Effector memory CD4-positive, alpha-beta T cell (primary cell): Measurements from ENCODE around the gene PHF20.
"Not testable (repeated sequence)": the region's sequence is repeated elsewhere in the genome, so short reads cannot be mapped to it uniquely, and the experiment has no call there.

Experiments used
- DNase-seq, 3 donors: peaks; one replicate each; pipeline ENCODE4 v3.0.0-alpha.2; 2020
- H3K27ac ChIP-seq: 2 replicates; pipeline ENCODE4 v1.7.0; 2013; ENCODE audit warnings: mild to moderate bottlenecking, low read length, moderate library complexity; ENCODE audit not compliant: insufficient read depth, poor library complexity, severe bottlenecking
- H3K27me3 ChIP-seq: replicated peaks from 2 replicates; pipeline ENCODE4 v1.7.0; 2013; ENCODE audit warnings: mild to moderate bottlenecking, low read length; ENCODE audit not compliant: insufficient read depth, control insufficient read depth, poor library complexity, severe bottlenecking
- H3K36me3 ChIP-seq: 2 replicates; pipeline ENCODE4 v1.7.0; 2013; ENCODE audit warnings: mild to moderate bottlenecking, low read length, moderate library complexity; ENCODE audit not compliant: control insufficient read depth, insufficient read depth
- H3K4me1 ChIP-seq: 2 replicates; pipeline ENCODE4 v1.7.0; 2013; ENCODE audit warnings: low read length, mild to moderate bottlenecking; ENCODE audit not compliant: control insufficient read depth, insufficient read depth, poor library complexity, severe bottlenecking
- H3K4me3 ChIP-seq: 2 replicates; pipeline ENCODE4 v1.7.0; 2013; ENCODE audit warnings: low read length, low read depth, mild to moderate bottlenecking; ENCODE audit not compliant: insufficient read depth, poor library complexity, severe bottlenecking
- H3K9me3 ChIP-seq: 2 replicates; pipeline ENCODE4 v1.7.0; 2013; ENCODE audit warnings: mild to moderate bottlenecking, low read length, moderate library complexity; ENCODE audit not compliant: control insufficient read depth
- total RNA-seq, 3 donors: gene quantifications; one replicate each; lab custom pipeline; 2026; lab: John Stamatoyannopoulos, UW

The PHF20 gene
- 113 to 121 (median 120) reads per million in 3 donors for total RNA-seq

- no peaks in the 10 kb centered on the region for H3K9me3 ChIP-seq
- no peaks in the 10 kb centered on the region for H3K27me3 ChIP-seq
- peaks cover 78% of the 10 kb centered on the region for H3K4me1 ChIP-seq
- peaks cover 10% of the 10 kb centered on the region for H3K36me3 ChIP-seq
- DNase-seq: peak; percentile 99 to 100 (median 99)
- H3K4me3 ChIP-seq: peak within 1 kb of the TSS; percentile 60
- H3K27ac ChIP-seq: peak within 1 kb of the TSS; percentile 92
Observed at GRCh38 chr20:35771689-35772562, at the start of gene PHF20. PHF20 (plus strand) TSS chr20:35772015; CDS start chr20:35801523, 29,508 bp downstream.

GRCh38 chr20:35723275-35723639 lies 48.6 kb upstream of the PHF20 start:
- not testable (repeated sequence) for DNase-seq, H3K9me3 ChIP-seq, H3K4me1 ChIP-seq, H3K27ac ChIP-seq, H3K27me3 ChIP-seq, H3K4me3 ChIP-seq
- H3K36me3 ChIP-seq: peaks cover 92% of the 10 kb centered on the region

GRCh38 chr20:35723652-35724320 lies 48.0 kb upstream of the PHF20 start:
- H3K27me3 ChIP-seq, H3K27ac ChIP-seq, H3K9me3 ChIP-seq, DNase-seq, H3K4me1 ChIP-seq, H3K4me3 ChIP-seq: not testable (repeated sequence)
- H3K36me3 ChIP-seq: peaks cover 91% of the 10 kb centered on the region

GRCh38 chr20:35724321-35725230 lies 47.2 kb upstream of the PHF20 start:
- peaks cover 7% of the 10 kb centered on the region for H3K4me1 ChIP-seq
- H3K36me3 ChIP-seq: peaks cover 91% of the 10 kb centered on the region

GRCh38 chr20:35726842-35727711 lies 44.7 kb upstream of the PHF20 start:
- H3K4me1 ChIP-seq: peaks cover 12% of the 10 kb centered on the region
- no peak overlapping the region for H3K4me3 ChIP-seq
- H3K27me3 ChIP-seq: no peaks in the 10 kb centered on the region
- no peak for DNase-seq
- H3K27ac ChIP-seq: no peak overlapping the region
- H3K9me3 ChIP-seq: no peaks in the 10 kb centered on the region
- peaks cover 91% of the 10 kb centered on the region for H3K36me3 ChIP-seq

More at GRCh38 chr20:35724321-35725230, 47.2 kb upstream of the PHF20 start:
- DNase-seq: no peak
- H3K27me3 ChIP-seq: no peaks in the 10 kb centered on the region
- no peak overlapping the region for H3K4me3 ChIP-seq
- H3K27ac ChIP-seq: no peak overlapping the region
- no peaks in the 10 kb centered on the region for H3K9me3 ChIP-seq

- peaks cover 21% of the 10 kb centered on the region for H3K4me1 ChIP-seq
- H3K36me3 ChIP-seq: peaks cover 96% of the 10 kb centered on the region
- no peak overlapping the region for H3K4me3 ChIP-seq
- H3K27ac ChIP-seq: no peak overlapping the region
- no peaks in the 10 kb centered on the region for H3K9me3 ChIP-seq
- DNase-seq: no peak
- H3K27me3 ChIP-seq: no peaks in the 10 kb centered on the region
Observed at GRCh38 chr20:35729283-35729807, 42.5 kb upstream of the PHF20 start.

- H3K4me3 ChIP-seq: no peak overlapping the region
- no peaks in the 10 kb centered on the region for H3K9me3 ChIP-seq
- no peak for DNase-seq
- peaks cover 96% of the 10 kb centered on the region for H3K36me3 ChIP-seq
- H3K27ac ChIP-seq: no peak overlapping the region
- H3K27me3 ChIP-seq: no peaks in the 10 kb centered on the region
- peaks cover 21% of the 10 kb centered on the region for H3K4me1 ChIP-seq
Observed at GRCh38 chr20:35729836-35730582, 41.8 kb upstream of the PHF20 start.

GRCh38 chr20:35730583-35731468 lies 41.0 kb upstream of the PHF20 start:
- H3K9me3 ChIP-seq: no peaks in the 10 kb centered on the region
- DNase-seq: no peak
- H3K27ac ChIP-seq: no peak overlapping the region
- H3K4me1 ChIP-seq: peaks cover 23% of the 10 kb centered on the region
- H3K36me3 ChIP-seq: peaks cover 96% of the 10 kb centered on the region
- H3K27me3 ChIP-seq: no peaks in the 10 kb centered on the region
- no peak overlapping the region for H3K4me3 ChIP-seq
